CD14-positive monocyte (primary cell): ENCODE measurements around the gene BAG3. TPM values are rescaled to one million over a fixed set of nuclear protein-coding genes. Genes with fewer than 3 reads are reported as not detected.
A peak's percentile ranks its signal among the peaks of the same experiment; 100 is the strongest.

Source experiments
- DNase-seq, 3 donors: peaks; one replicate each; pipeline ENCODE4 v3.0.0-alpha.2; 2011 to 2022
- H2AFZ ChIP-seq: 2 replicates; pipeline ENCODE4 v1.6.0; 2012; ENCODE audit warnings: mild to moderate bottlenecking, low read depth, low read length, inconsistent platforms; ENCODE audit not compliant: insufficient read depth, poor library complexity, severe bottlenecking
- H3K27ac ChIP-seq, 2 donors: 1 replicate in 1 of 2; 2 replicates in 1 of 2; pipeline ENCODE4 v1.5.1; 2012 to 2013; ENCODE audit warnings: low read length in 2 of 2, control low read depth in 1 of 2, inconsistent platforms in 1 of 2, low read depth in 1 of 2, mild to moderate bottlenecking in 1 of 2
- H3K27me3 ChIP-seq, 2 donors: one replicate each; pipeline versions ENCODE4 v1.6.0 to v1.6.1; 2011 to 2013; ENCODE audit warnings: low read length in 2 of 2; ENCODE audit not compliant: control insufficient read depth in 2 of 2, insufficient read depth in 2 of 2
- H3K36me3 ChIP-seq, 2 donors: replicated peaks in 1 of 2; 1 replicate in 1 of 2; 2 replicates in 1 of 2; pipeline versions ENCODE4 v1.5.1 to v1.6.1; 2012 to 2013; ENCODE audit warnings: low read length in 2 of 2, control low read depth in 1 of 2, inconsistent platforms in 1 of 2, mild to moderate bottlenecking in 1 of 2; ENCODE audit not compliant: insufficient read depth in 2 of 2, control insufficient read depth in 1 of 2
- H3K4me1 ChIP-seq, 2 donors: 1 replicate in 1 of 2; 2 replicates in 1 of 2; pipeline versions ENCODE4 v1.5.1 to v1.6.1; 2012 to 2013; ENCODE audit warnings: low read length in 2 of 2, control low read depth in 1 of 2, inconsistent platforms in 1 of 2, mild to moderate bottlenecking in 1 of 2, moderate library complexity in 1 of 2; ENCODE audit not compliant: insufficient read depth in 2 of 2, control insufficient read depth in 1 of 2
- H3K4me2 ChIP-seq: replicated peaks from 2 replicates; pipeline ENCODE3; 2012; ENCODE audit warnings: low read length, moderate library complexity, mild to moderate bottlenecking; ENCODE audit not compliant: poor library complexity, severe bottlenecking; ENCODE audit errors: extremely low read depth
- H3K4me3 ChIP-seq, 3 experiments: fragments of 200-600 bp in 1 of 3; sonication (generic) in 1 of 3; replicated peaks in 1 of 3; 1 replicate in 2 of 3; 2 replicates in 1 of 3; pipeline ENCODE4 v1.5.1; 2011 to 2013; ENCODE audit warnings: low read length in 3 of 3, mild to moderate bottlenecking in 3 of 3, control low read depth in 2 of 3, low read depth in 2 of 3, inconsistent platforms in 1 of 3, moderate library complexity in 1 of 3
- H3K79me2 ChIP-seq: 2 replicates; pipeline ENCODE4 v1.6.0; 2012; ENCODE audit warnings: mild to moderate bottlenecking, control low read depth, inconsistent platforms, low read length, moderate library complexity; ENCODE audit not compliant: insufficient read depth
- H3K9ac ChIP-seq: 2 replicates; pipeline ENCODE4 v1.6.0; 2017; ENCODE audit warnings: low read length, mild to moderate bottlenecking; ENCODE audit not compliant: insufficient read depth, poor library complexity, severe bottlenecking
- H3K9me3 ChIP-seq, 2 donors: replicated peaks in 1 of 2; 1 replicate in 1 of 2; 2 replicates in 1 of 2; pipeline versions ENCODE4 v1.5.1 to v1.6.1; 2012 to 2013; ENCODE audit warnings: low read length in 2 of 2, control low read depth in 1 of 2; ENCODE audit not compliant: control insufficient read depth in 1 of 2, insufficient read depth in 1 of 2
- H4K20me1 ChIP-seq: 2 replicates; pipeline ENCODE4 v1.6.0; 2012; ENCODE audit warnings: mild to moderate bottlenecking, low read length, control low read depth, moderate library complexity; ENCODE audit not compliant: insufficient read depth
- H3K27ac Mint-ChIP-seq, 7 donors: one replicate each; pipeline ENCODE4 v1.8.0; 2020; ENCODE audit warnings: mild to moderate bottlenecking in 7 of 7, mixed read lengths in 7 of 7, moderate library complexity in 6 of 7, inconsistent platforms in 2 of 7
- H3K27me3 Mint-ChIP-seq, 3 donors: one replicate each; pipeline ENCODE4 v1.8.0; 2021 to 2022; ENCODE audit warnings: low read depth in 3 of 3, mild to moderate bottlenecking in 3 of 3, mixed read lengths in 3 of 3, moderate library complexity in 3 of 3, inconsistent platforms in 1 of 3
- H3K36me3 Mint-ChIP-seq, 2 donors: one replicate each; pipeline ENCODE4 v1.8.0; 2020; ENCODE audit warnings: mixed read lengths in 2 of 2, inconsistent platforms in 1 of 2, mild to moderate bottlenecking in 1 of 2
- H3K4me1 Mint-ChIP-seq: one replicate; pipeline ENCODE4 v1.8.0; 2020; ENCODE audit warnings: mild to moderate bottlenecking, mixed read lengths
- H3K4me3 Mint-ChIP-seq, 2 donors: one replicate each; pipeline ENCODE4 v1.8.0; 2020; ENCODE audit warnings: mild to moderate bottlenecking in 2 of 2, mixed read lengths in 2 of 2, moderate library complexity in 1 of 2
- H3K9me3 Mint-ChIP-seq, 7 donors: one replicate each; pipeline ENCODE4 v1.8.0; 2020 to 2022; ENCODE audit warnings: mixed read lengths in 7 of 7, mild to moderate bottlenecking in 6 of 7, moderate library complexity in 6 of 7, inconsistent platforms in 2 of 7
- WGBS: methylation state at CpG from one replicate; pipeline ENCODE4 v1.1.5; 2013; ENCODE audit warnings: missing lambda C conversion rate; ENCODE audit not compliant: insufficient coverage; 5-methylcytosine and 5-hydroxymethylcytosine counted together
- intact Hi-C, 2 donors: fragments of 100-400 bp; cut with micrococcal nuclease; formaldehyde crosslinking; loops; one replicate each; pipeline versions ENCODE4 v1.15.0 to v1.15.1; 2023
- polyA plus RNA-seq, 3 donors: library from polyadenylated mRNA; depleted of rRNA in 1 of 3; unstranded in 2 of 3; stranded (reverse) in 1 of 3; fragments of 300-500 nt in 2 of 3; fragments of >200 nt in 1 of 3; fragmentation: Illumina TruSeq in 2 of 3; gene quantifications; 1 replicate in 2 of 3; 2 replicates in 1 of 3; pipeline ENCODE4 v1.2.3, GENCODE V29; 2012 to 2021
- TF ChIP-seq, protein P1 (sequence below): fragments of 200-600 bp; IDR thresholded peaks from one replicate; pipeline ENCODE4 v1.8.0; 2022; ENCODE audit warnings: antibody characterized with exemption, mild to moderate bottlenecking

Gene BAG3
- polyA plus RNA-seq, 3 donors = 1.0 to 10.2 (median 2.8) TPM

GRCh38 chr10:119702583-119702982, 51.4 kb downstream of the BAG3 start:
- peaks cover 47% of the 10 kb centered on the region for H3K4me1 Mint-ChIP-seq
- Histone ChIP-seq H4K20me1 (no peaks in the 10 kb centered on the region), H2AFZ (no peak overlapping the region), H3K4me1 (peaks cover 38 to 46% of the 10 kb centered on the region in 2 donors), H3K36me3 (no peaks in the 10 kb centered on the region), H3K4me3 (no peak overlapping the region), H3K4me2 (no peak overlapping the region), H3K79me2 (no peaks in the 10 kb centered on the region), H3K27me3 (no peaks in the 10 kb centered on the region), H3K9ac (no peak overlapping the region), H3K9me3 (peaks cover 6 to 10% of the 10 kb centered on the region in 2 donors), H3K27ac (no peak overlapping the region)
- intact Hi-C loops = no loop called here
- no peak overlapping the region for H3K4me3 Mint-ChIP-seq
- H3K27ac Mint-ChIP-seq = peak overlapping the region in 5 of 7 donors; percentile 10 to 81 (median 58)
- peaks cover 3 to 6% of the 10 kb centered on the region in 2 donors for H3K36me3 Mint-ChIP-seq
- peaks cover 0 to 3% (median 2%) of the 10 kb centered on the region in 3 donors for H3K27me3 Mint-ChIP-seq
- WGBS = 63% methylated on average over 1 of the region's 2 CpGs
- TF ChIP-seq, protein P1, sequence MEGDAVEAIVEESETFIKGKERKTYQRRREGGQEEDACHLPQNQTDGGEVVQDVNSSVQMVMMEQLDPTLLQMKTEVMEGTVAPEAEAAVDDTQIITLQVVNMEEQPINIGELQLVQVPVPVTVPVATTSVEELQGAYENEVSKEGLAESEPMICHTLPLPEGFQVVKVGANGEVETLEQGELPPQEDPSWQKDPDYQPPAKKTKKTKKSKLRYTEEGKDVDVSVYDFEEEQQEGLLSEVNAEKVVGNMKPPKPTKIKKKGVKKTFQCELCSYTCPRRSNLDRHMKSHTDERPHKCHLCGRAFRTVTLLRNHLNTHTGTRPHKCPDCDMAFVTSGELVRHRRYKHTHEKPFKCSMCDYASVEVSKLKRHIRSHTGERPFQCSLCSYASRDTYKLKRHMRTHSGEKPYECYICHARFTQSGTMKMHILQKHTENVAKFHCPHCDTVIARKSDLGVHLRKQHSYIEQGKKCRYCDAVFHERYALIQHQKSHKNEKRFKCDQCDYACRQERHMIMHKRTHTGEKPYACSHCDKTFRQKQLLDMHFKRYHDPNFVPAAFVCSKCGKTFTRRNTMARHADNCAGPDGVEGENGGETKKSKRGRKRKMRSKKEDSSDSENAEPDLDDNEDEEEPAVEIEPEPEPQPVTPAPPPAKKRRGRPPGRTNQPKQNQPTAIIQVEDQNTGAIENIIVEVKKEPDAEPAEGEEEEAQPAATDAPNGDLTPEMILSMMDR = no peak
- H3K9me3 Mint-ChIP-seq = peaks cover 8 to 16% (median 11%) of the 10 kb centered on the region in 7 donors
- DNase-seq = no peak

DNA sequence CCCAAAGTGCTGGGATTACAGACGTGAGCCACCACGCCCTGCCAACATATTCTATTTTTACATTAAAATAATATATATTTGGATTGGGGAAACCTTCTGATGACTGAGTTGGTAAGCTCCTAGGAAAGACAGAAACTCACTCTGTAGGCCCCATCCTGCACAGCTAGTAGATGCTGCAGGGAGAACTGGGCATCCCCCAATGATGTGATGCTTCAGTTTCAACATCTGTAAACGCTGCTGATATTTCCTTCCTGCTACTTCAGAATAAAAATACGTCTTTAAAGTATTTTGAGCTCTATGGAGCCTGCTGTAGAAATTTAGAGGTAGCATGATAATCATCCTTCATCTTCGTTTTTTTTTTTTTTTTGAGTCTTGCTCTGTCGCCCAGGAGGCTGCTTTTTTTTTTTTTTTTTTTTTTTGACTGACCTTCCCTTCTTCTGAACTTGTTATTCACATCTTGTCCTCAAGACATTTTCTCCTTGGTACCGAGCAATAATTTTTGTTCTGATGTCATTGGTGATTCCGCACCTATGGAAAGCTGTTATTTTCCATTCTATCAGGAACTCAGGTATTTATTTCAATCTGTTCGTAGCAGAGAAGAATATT, 52.8 kb downstream of the BAG3 start:
- Histone ChIP-seq H3K9ac (no peak overlapping the region), H3K27me3 (no peaks in the 10 kb centered on the region), H4K20me1 (no peaks in the 10 kb centered on the region), H3K79me2 (no peaks in the 10 kb centered on the region), H3K9me3 (peaks cover 6 to 10% of the 10 kb centered on the region in 2 donors), H2AFZ (no peak overlapping the region), H3K27ac (peak overlapping the region; percentile 11 to 94), H3K4me1 (peaks cover 38 to 46% of the 10 kb centered on the region in 2 donors), H3K4me2 (peak overlapping the region; percentile 68), H3K4me3 (peak overlapping the region in 1 of 3 experiments; percentile 57), H3K36me3 (no peaks in the 10 kb centered on the region)
- peak; percentile 44 to 82 (median 54) for DNase-seq
- Mint-ChIP-seq H3K4me3 (peak overlapping the region in 1 of 2 donors; percentile 68), H3K27ac (peak overlapping the region; percentile 93 to 99 (median 97)), H3K4me1 (peaks cover 47% of the 10 kb centered on the region), H3K36me3 (peaks cover 3 to 6% of the 10 kb centered on the region in 2 donors), H3K9me3 (peaks cover 8 to 18% (median 11%) of the 10 kb centered on the region in 7 donors), H3K27me3 (peaks cover 0 to 3% (median 2%) of the 10 kb centered on the region in 3 donors)
- no CpG with 5 or more reads among the region's 9 CpGs for WGBS
- TF ChIP-seq, protein P1 = no peak
- intact Hi-C loops = no loop called here
